MM.1S (cell line): ENCODE results near the gene IFT74.

Experiments used
- DNase-seq: peaks from one replicate; pipeline ENCODE4 v3.0.0-alpha.2; 2015
- H2AFZ ChIP-seq: fragments of 300-600 bp; sonication (generic); 2 replicates; pipeline ENCODE4 v1.6.0; 2016; ENCODE audit warnings: antibody characterized with exemption, low read length
- H3F3A ChIP-seq: fragments of 300-600 bp; sonication (generic); 2 replicates; pipeline ENCODE4 v1.6.1; 2016; ENCODE audit warnings: mild to moderate bottlenecking, antibody characterized with exemption, low read length, moderate library complexity, mixed read lengths; ENCODE audit not compliant: insufficient read depth
- H3K27ac ChIP-seq: fragments of 300-600 bp; sonication (generic); 2 replicates; pipeline ENCODE4 v1.5.1; 2016; ENCODE audit warnings: mild to moderate bottlenecking, low read length
- H3K27me3 ChIP-seq: fragments of 300-600 bp; sonication (generic); replicated peaks from 2 replicates; pipeline ENCODE4 v1.6.0; 2016; ENCODE audit warnings: low read length; ENCODE audit not compliant: insufficient read depth
- H3K36me3 ChIP-seq: fragments of 300-600 bp; sonication (generic); replicated peaks from 2 replicates; pipeline ENCODE4 v1.6.1; 2016; ENCODE audit warnings: mild to moderate bottlenecking, low read length, mixed read lengths; ENCODE audit not compliant: insufficient read depth
- H3K4me1 ChIP-seq: fragments of 300-600 bp; sonication (generic); 2 replicates; pipeline ENCODE4 v1.6.1; 2016; ENCODE audit warnings: low read length, mixed read lengths
- H3K4me2 ChIP-seq: fragments of 300-600 bp; sonication (generic); 2 replicates; pipeline ENCODE4 v1.6.0; 2016; ENCODE audit warnings: low read depth, low read length
- H3K4me3 ChIP-seq: fragments of 300-600 bp; sonication (generic); 2 replicates; pipeline ENCODE4 v1.5.1; 2016; ENCODE audit warnings: low read length, mixed read lengths
- H3K79me2 ChIP-seq: fragments of 300-600 bp; sonication (generic); 2 replicates; pipeline ENCODE4 v1.6.1; 2016; ENCODE audit warnings: mixed run types, low read length, mixed read lengths
- H3K9ac ChIP-seq: fragments of 300-600 bp; sonication (generic); 2 replicates; pipeline ENCODE4 v1.6.1; 2016; ENCODE audit warnings: low read length, mixed read lengths
- H3K9me2 ChIP-seq: fragments of 300-600 bp; sonication (generic); replicated peaks from 2 replicates; pipeline ENCODE4 v1.6.1; 2016; ENCODE audit warnings: mild to moderate bottlenecking, low read length, mixed read lengths; ENCODE audit not compliant: insufficient read depth
- H3K9me3 ChIP-seq: fragments of 300-600 bp; sonication (generic); replicated peaks from 2 replicates; pipeline ENCODE4 v1.6.1; 2016; ENCODE audit warnings: mild to moderate bottlenecking, low read length, mixed read lengths; ENCODE audit not compliant: insufficient read depth
- H4K20me1 ChIP-seq: fragments of 300-600 bp; sonication (generic); 2 replicates; pipeline ENCODE4 v1.6.1; 2016; ENCODE audit warnings: mild to moderate bottlenecking, low read length, moderate library complexity, mixed read lengths; ENCODE audit not compliant: insufficient read depth
- EZH2 ChIP-seq: fragments of 300-600 bp; sonication (generic); optimal IDR thresholded peaks from 2 replicates; pipeline ENCODE3; 2017; ENCODE audit warnings: low read depth, mild to moderate bottlenecking, antibody characterized with exemption, low read length, mixed read lengths
- EZH2phosphoT487 ChIP-seq: fragments of 300-600 bp; sonication (generic); IDR thresholded peaks from 2 replicates; pipeline ENCODE4 v1.6.1; 2018; ENCODE audit warnings: antibody characterized with exemption, low read length
- TF ChIP-seq, protein P1 (sequence below): fragments of 300-600 bp; sonication (generic); IDR thresholded peaks from 2 replicates; pipeline ENCODE4 v1.5.1; 2016; ENCODE audit warnings: antibody characterized with exemption, low read length, mixed read lengths

The IFT74 gene

GRCh38 chr9:26937816-26938371 is 18.3 kb upstream of the IFT74 start:
- Histone ChIP-seq H3K27me3 (no peaks in the 10 kb centered on the region), H3K4me2 (no peak overlapping the region)

DNA sequence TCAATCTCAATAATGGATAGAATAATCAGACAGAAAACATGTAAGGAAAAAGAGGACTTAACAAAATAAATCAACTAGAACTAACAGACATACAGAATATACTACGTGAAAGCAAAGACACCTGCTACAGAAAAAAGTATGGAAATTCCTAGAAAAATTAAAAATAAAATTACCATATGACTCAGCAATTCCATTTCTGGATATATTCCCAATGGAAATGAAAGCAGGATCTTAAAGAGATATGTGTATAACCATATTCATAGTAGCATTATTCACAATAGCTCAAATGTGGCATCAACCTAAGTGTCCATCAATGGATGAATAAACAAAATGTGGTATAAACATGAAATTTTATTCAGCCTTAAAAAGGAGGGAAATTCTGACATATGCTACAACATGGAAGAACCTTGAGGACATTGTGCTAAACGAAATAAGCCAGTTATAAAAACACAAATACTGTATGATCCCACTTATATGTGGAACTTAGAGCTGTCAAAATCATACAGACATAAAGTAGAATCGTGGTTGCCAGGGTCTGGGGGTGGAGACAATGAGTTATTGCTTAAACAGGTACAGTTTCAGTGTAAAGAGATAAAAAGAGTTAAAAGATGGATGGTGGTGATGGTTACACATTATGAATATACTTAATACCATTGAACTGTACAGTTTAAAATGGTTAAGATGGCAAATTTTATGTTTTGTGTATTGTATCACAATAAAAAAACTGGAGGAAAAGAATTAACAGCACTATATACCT is 16.1 kb upstream of the IFT74 start:
- TF ChIP-seq EZH2phosphoT487 (no peak), EZH2 (no peak)
- TF ChIP-seq, protein P1, sequence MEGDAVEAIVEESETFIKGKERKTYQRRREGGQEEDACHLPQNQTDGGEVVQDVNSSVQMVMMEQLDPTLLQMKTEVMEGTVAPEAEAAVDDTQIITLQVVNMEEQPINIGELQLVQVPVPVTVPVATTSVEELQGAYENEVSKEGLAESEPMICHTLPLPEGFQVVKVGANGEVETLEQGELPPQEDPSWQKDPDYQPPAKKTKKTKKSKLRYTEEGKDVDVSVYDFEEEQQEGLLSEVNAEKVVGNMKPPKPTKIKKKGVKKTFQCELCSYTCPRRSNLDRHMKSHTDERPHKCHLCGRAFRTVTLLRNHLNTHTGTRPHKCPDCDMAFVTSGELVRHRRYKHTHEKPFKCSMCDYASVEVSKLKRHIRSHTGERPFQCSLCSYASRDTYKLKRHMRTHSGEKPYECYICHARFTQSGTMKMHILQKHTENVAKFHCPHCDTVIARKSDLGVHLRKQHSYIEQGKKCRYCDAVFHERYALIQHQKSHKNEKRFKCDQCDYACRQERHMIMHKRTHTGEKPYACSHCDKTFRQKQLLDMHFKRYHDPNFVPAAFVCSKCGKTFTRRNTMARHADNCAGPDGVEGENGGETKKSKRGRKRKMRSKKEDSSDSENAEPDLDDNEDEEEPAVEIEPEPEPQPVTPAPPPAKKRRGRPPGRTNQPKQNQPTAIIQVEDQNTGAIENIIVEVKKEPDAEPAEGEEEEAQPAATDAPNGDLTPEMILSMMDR: no peak
- Histone ChIP-seq H3K4me3 (no peak overlapping the region), H3K27ac (no peak overlapping the region), H3K9ac (no peak overlapping the region), H3K9me2 (no peaks in the 10 kb centered on the region), H3K79me2 (peaks cover 95% of the 10 kb centered on the region), H3K9me3 (no peaks in the 10 kb centered on the region), H2AFZ (no peak overlapping the region), H3F3A (no peaks in the 10 kb centered on the region), H3K4me1 (no peaks in the 10 kb centered on the region), H4K20me1 (peaks cover 6% of the 10 kb centered on the region; the same call in 1 of the 2 replicates), H3K4me2 (no peak overlapping the region), H3K36me3 (no peaks in the 10 kb centered on the region), H3K27me3 (no peaks in the 10 kb centered on the region)
- DNase-seq: no peak

More at GRCh38 chr9:26937816-26938371, 18.3 kb upstream of the IFT74 start:
- Histone ChIP-seq H3K4me1 (no peaks in the 10 kb centered on the region), H3K27ac (no peak overlapping the region), H3K79me2 (peaks cover 84% of the 10 kb centered on the region), H3K9ac (no peak overlapping the region), H4K20me1 (peaks cover 6% of the 10 kb centered on the region; the same call in 1 of the 2 replicates), H3K36me3 (no peaks in the 10 kb centered on the region), H2AFZ (no peak overlapping the region), H3K9me2 (no peaks in the 10 kb centered on the region), H3K9me3 (no peaks in the 10 kb centered on the region), H3K4me3 (no peak overlapping the region), H3F3A (no peaks in the 10 kb centered on the region)
- TF ChIP-seq EZH2phosphoT487: no peak
- TF ChIP-seq EZH2: no peak
- TF ChIP-seq, protein P1: no peak
- no peak for DNase-seq

GRCh38 chr9:26940779-26941178 is 15.4 kb upstream of the IFT74 start:
- no peaks in the 10 kb centered on the region for H3K9me3 ChIP-seq
- H3K4me3 ChIP-seq: no peak overlapping the region
- no peaks in the 10 kb centered on the region for H3K9me2 ChIP-seq
- peaks cover 96% of the 10 kb centered on the region for H3K79me2 ChIP-seq
- TF ChIP-seq, protein P1: no peak
- no peak for TF ChIP-seq EZH2
- no peak for TF ChIP-seq EZH2phosphoT487
- no peaks in the 10 kb centered on the region for H3K27me3 ChIP-seq
- no peak for DNase-seq
- no peak overlapping the region for H3K9ac ChIP-seq
- H3K27ac ChIP-seq: no peak overlapping the region
- no peaks in the 10 kb centered on the region for H3K36me3 ChIP-seq
- H3F3A ChIP-seq: no peaks in the 10 kb centered on the region
- H3K4me1 ChIP-seq: no peaks in the 10 kb centered on the region
- H4K20me1 ChIP-seq: peaks cover 6% of the 10 kb centered on the region; the same call in 1 of the 2 replicates
- no peak overlapping the region for H2AFZ ChIP-seq
- H3K4me2 ChIP-seq: no peak overlapping the region
